ENCODE results near the gene ZNF207. TPM values are rescaled to one million over a fixed set of nuclear protein-coding genes. Genes with fewer than 3 reads are reported as not detected.
"Not testable (repeated sequence)": the region's sequence is repeated elsewhere in the genome, so short reads cannot be mapped to it uniquely, and the experiment has no call there.

ZNF207 gene
- total RNA-seq, 1 donor from 2014 or later = 54.5 TPM

DNA sequence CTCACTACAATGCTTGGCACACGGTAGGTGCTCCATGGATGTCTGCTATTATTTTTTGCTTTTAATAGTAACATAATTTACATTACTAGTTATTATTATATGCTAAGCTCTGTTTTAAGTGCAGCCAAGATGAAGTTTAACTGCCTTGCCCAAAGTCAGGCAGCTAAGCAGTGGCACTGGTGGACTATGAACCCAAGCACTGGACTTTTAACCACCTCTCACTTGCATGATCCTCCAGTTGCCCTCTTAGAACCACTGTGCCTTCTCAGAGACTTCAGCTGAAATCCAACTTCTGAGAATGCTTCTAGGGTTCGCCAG is 1.5 kb upstream of the ZNF207 start:
- intact Hi-C loops (cut with micrococcal nuclease) = no loop called here
- Histone ChIP-seq H3K4me1 (peaks cover 49% of the 10 kb centered on the region), H3K9me3 (replicated peaks) (no peaks in the 10 kb centered on the region), H3K4me3 (no peak overlapping the region), H3K36me3 (peaks cover 14% of the 10 kb centered on the region), H3K27me3 (ENCODE audit: low read depth) (no peaks in the 10 kb centered on the region), H3K27ac (replicated peaks) (no peak overlapping the region)
- TF ChIP-seq, protein P1, sequence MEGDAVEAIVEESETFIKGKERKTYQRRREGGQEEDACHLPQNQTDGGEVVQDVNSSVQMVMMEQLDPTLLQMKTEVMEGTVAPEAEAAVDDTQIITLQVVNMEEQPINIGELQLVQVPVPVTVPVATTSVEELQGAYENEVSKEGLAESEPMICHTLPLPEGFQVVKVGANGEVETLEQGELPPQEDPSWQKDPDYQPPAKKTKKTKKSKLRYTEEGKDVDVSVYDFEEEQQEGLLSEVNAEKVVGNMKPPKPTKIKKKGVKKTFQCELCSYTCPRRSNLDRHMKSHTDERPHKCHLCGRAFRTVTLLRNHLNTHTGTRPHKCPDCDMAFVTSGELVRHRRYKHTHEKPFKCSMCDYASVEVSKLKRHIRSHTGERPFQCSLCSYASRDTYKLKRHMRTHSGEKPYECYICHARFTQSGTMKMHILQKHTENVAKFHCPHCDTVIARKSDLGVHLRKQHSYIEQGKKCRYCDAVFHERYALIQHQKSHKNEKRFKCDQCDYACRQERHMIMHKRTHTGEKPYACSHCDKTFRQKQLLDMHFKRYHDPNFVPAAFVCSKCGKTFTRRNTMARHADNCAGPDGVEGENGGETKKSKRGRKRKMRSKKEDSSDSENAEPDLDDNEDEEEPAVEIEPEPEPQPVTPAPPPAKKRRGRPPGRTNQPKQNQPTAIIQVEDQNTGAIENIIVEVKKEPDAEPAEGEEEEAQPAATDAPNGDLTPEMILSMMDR (IDR thresholded peaks at IDR 0.05; ENCODE audit: borderline replicate concordance) = no peak
- DNase-seq = no peak

- no peaks in the 10 kb centered on the region for H3K9me3 ChIP-seq (replicated peaks)
- H3K4me1 ChIP-seq = peaks cover 59% of the 10 kb centered on the region
- DNase-seq = no peak
- TF ChIP-seq, protein P1 (IDR thresholded peaks at IDR 0.05; ENCODE audit: borderline replicate concordance) = no peak
- no peaks in the 10 kb centered on the region for H3K27me3 ChIP-seq (ENCODE audit: low read depth)
- H3K4me3 ChIP-seq = peak overlapping the region; percentile 87
- peaks cover 24% of the 10 kb centered on the region for H3K36me3 ChIP-seq
- intact Hi-C loops (cut with micrococcal nuclease) = no loop called here
- peak overlapping the region; percentile 92 for H3K27ac ChIP-seq (replicated peaks)
Observed at GRCh38 chr17:32349503-32349853, 479 bp upstream of the ZNF207 start.

GRCh38 chr17:32350666-32351418 is 885 bp downstream of the ZNF207 start:
- intact Hi-C loops (cut with micrococcal nuclease) = no loop called here
- peak overlapping the region; percentile 87 for H3K4me3 ChIP-seq
- no peaks in the 10 kb centered on the region for H3K9me3 ChIP-seq (replicated peaks)
- no peaks in the 10 kb centered on the region for H3K27me3 ChIP-seq (ENCODE audit: low read depth)
- H3K36me3 ChIP-seq = peaks cover 37% of the 10 kb centered on the region
- peak overlapping the region; percentile 92 for H3K27ac ChIP-seq (replicated peaks)
- TF ChIP-seq, protein P1 (IDR thresholded peaks at IDR 0.05; ENCODE audit: borderline replicate concordance) = no peak
- H3K4me1 ChIP-seq = peaks cover 73% of the 10 kb centered on the region
- no peak for DNase-seq

DNA sequence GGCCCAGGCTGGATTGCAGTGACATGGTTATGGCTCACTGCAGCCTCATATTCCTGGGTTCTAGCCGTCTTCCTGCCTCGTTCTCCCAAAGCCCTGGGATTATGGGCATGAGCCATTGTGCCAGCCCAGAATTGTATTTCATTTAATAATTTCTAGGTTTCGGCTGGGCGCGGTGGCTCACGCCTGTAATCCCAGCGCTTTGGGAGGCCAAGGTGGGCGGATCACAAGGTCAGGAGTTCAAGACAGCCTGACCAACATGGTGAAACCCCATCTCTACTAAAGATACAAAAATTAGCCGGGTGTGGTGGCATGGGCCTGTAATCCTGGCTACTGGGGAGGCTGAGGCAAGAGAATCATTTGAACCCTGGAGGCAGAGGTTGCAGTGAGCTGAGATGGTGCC is 2.8 kb downstream of the ZNF207 start:
- H3K27ac ChIP-seq (replicated peaks); intact Hi-C loops (cut with micrococcal nuclease); H3K9me3 ChIP-seq (replicated peaks); H3K27me3 ChIP-seq (ENCODE audit: low read depth); DNase-seq: not testable (repeated sequence)
- Histone ChIP-seq H3K4me1 (peaks cover 89% of the 10 kb centered on the region), H3K4me3 (peak overlapping the region; percentile 87), H3K36me3 (peaks cover 56% of the 10 kb centered on the region)

GRCh38 chr17:32355649-32356377 is 5.9 kb downstream of the ZNF207 start:
- intact Hi-C loops (cut with micrococcal nuclease) = no loop called here
- H3K4me1 ChIP-seq = peaks cover 93% of the 10 kb centered on the region
- H3K9me3 ChIP-seq (replicated peaks) = no peaks in the 10 kb centered on the region
- H3K27ac ChIP-seq (replicated peaks) = peak overlapping the region; percentile 60
- peaks cover 87% of the 10 kb centered on the region for H3K36me3 ChIP-seq
- H3K4me3 ChIP-seq = peak overlapping the region; percentile 38
- H3K27me3 ChIP-seq (ENCODE audit: low read depth) = no peaks in the 10 kb centered on the region
- DNase-seq = no peak
- TF ChIP-seq, protein P1 (IDR thresholded peaks at IDR 0.05; ENCODE audit: borderline replicate concordance) = no peak

DNA sequence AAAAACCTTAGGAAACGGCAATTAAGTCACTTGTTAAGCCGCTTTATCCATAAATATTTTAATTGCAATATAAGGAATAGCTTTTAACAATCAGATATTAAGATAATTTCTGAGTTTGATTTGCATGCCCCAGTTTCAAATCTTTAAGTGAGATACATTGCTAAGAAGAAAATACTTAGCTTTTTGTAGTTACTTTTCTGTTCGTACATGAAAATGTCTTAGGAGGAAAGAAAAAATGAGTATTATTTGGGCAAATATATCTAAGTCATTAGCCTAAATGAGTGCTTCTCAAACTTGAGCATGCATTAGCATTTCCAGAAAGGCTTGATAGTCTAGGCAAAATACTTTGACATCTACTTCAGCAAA is 6.4 kb downstream of the ZNF207 start:
- Histone ChIP-seq H3K27ac (replicated peaks) (peak overlapping the region; percentile 60), H3K36me3 (peaks cover 92% of the 10 kb centered on the region), H3K4me1 (peaks cover 93% of the 10 kb centered on the region), H3K9me3 (replicated peaks) (no peaks in the 10 kb centered on the region), H3K27me3 (ENCODE audit: low read depth) (no peaks in the 10 kb centered on the region), H3K4me3 (peak overlapping the region; percentile 38)
- intact Hi-C loops (cut with micrococcal nuclease) = no loop called here
- TF ChIP-seq, protein P1 (IDR thresholded peaks at IDR 0.05; ENCODE audit: borderline replicate concordance) = no peak
- no peak for DNase-seq
